CD4-positive, alpha-beta memory T cell (primary cell): ENCODE data around the gene SMURF1. TPM values are rescaled to one million over a fixed set of nuclear protein-coding genes. Genes with fewer than 3 reads are reported as not detected.

ENCODE experiments used
- CTCF ChIA-PET: fragments of 350-600 bp; sonication (Branson Sonifier 250); formaldehyde crosslinking; loops from one replicate; lab custom pipeline; 2021; ENCODE audit warnings: inconsistent platforms; ENCODE audit not compliant: partially characterized antibody; lab: Charles Lee
- POLR2A ChIA-PET: fragments of 350-600 bp; sonication (Branson Sonifier 250); formaldehyde crosslinking; loops from one replicate; lab custom pipeline; 2021; ENCODE audit not compliant: partially characterized antibody; lab: Charles Lee
- DNase-seq, 5 donors: peaks; one replicate each; pipeline versions ENCODE4 v3.0.0 to v3.0.0-alpha.2; 2020 to 2022; ENCODE audit warnings: mixed read lengths in 1 of 5
- H3K27ac ChIP-seq: one replicate; pipeline ENCODE4 v1.7.0; 2013; ENCODE audit warnings: low read depth, low read length
- H3K27me3 ChIP-seq: 2 replicates; pipeline ENCODE4 v1.7.0; 2013; ENCODE audit warnings: mild to moderate bottlenecking, low read length, moderate library complexity; ENCODE audit not compliant: insufficient read depth
- H3K36me3 ChIP-seq: 2 replicates; pipeline ENCODE4 v1.7.0; 2013; ENCODE audit warnings: mild to moderate bottlenecking, low read length, moderate library complexity; ENCODE audit not compliant: insufficient read depth
- H3K4me1 ChIP-seq: 2 replicates; pipeline ENCODE4 v1.7.0; 2013; ENCODE audit warnings: mild to moderate bottlenecking, low read length, moderate library complexity; ENCODE audit not compliant: insufficient read depth
- H3K4me3 ChIP-seq, 2 donors: one replicate each; pipeline ENCODE4 v1.7.0; 2013; ENCODE audit warnings: low read length in 2 of 2, mild to moderate bottlenecking in 1 of 2
- H3K9me3 ChIP-seq, 2 donors: one replicate each; pipeline ENCODE4 v1.7.0; 2013; ENCODE audit warnings: low read length in 2 of 2, control low read depth in 1 of 2; ENCODE audit not compliant: control insufficient read depth in 1 of 2
- H3K27ac Mint-ChIP-seq, 7 donors: one replicate each; pipeline ENCODE4 v1.8.0; 2020 to 2021; ENCODE audit warnings: mixed read lengths in 7 of 7, mild to moderate bottlenecking in 6 of 7, inconsistent platforms in 3 of 7, moderate library complexity in 3 of 7
- H3K27me3 Mint-ChIP-seq, 2 donors: one replicate each; pipeline ENCODE4 v1.8.0; 2020 to 2021; ENCODE audit warnings: mixed read lengths in 2 of 2
- H3K36me3 Mint-ChIP-seq, 2 donors: one replicate each; pipeline ENCODE4 v1.8.0; 2020 to 2021; ENCODE audit warnings: mixed read lengths in 2 of 2, inconsistent platforms in 1 of 2, mild to moderate bottlenecking in 1 of 2
- H3K4me1 Mint-ChIP-seq, 4 donors: one replicate each; pipeline ENCODE4 v1.8.0; 2020 to 2021; ENCODE audit warnings: mixed read lengths in 4 of 4, mild to moderate bottlenecking in 1 of 4
- H3K4me3 Mint-ChIP-seq, 8 donors: one replicate each; pipeline ENCODE4 v1.8.0; 2020 to 2021; ENCODE audit warnings: mixed read lengths in 8 of 8, mild to moderate bottlenecking in 7 of 8, moderate library complexity in 6 of 8, inconsistent platforms in 3 of 8
- H3K9me3 Mint-ChIP-seq, 8 donors: one replicate each; pipeline ENCODE4 v1.8.0; 2020 to 2021; ENCODE audit warnings: mixed read lengths in 8 of 8, mild to moderate bottlenecking in 5 of 8, inconsistent platforms in 3 of 8, moderate library complexity in 1 of 8
- intact Hi-C: fragments of 100-400 bp; cut with micrococcal nuclease; formaldehyde crosslinking; loops from one replicate; pipeline ENCODE4 v1.15.1; 2023
- polyA plus RNA-seq, 2 donors: library from polyadenylated mRNA; unstranded; fragments of 300-500 nt; fragmentation: Illumina TruSeq; gene quantifications; one replicate each; pipeline ENCODE4 v1.2.3, GENCODE V29; 2021
- total RNA-seq, 2 experiments: library from RNA; stranded (reverse); gene quantifications; one replicate each; pipeline ENCODE4 v1.2.3, GENCODE V29; 2021

Gene SMURF1
- total and polyA plus RNA-seq, 4 experiments from 2014 or later: 0.88 to 23.2 (median 12.9) TPM

- Mint-ChIP-seq H3K27ac (no peak overlapping the region), H3K4me1 (peaks cover 30 to 50% (median 42%) of the 10 kb centered on the region in 4 donors), H3K36me3 (peaks cover 32 to 42% of the 10 kb centered on the region in 2 donors), H3K27me3 (no peaks in the 10 kb centered on the region), H3K4me3 (no peak overlapping the region), H3K9me3 (peaks cover 3 to 31% (median 18%) of the 10 kb centered on the region in 8 donors)
- CTCF ChIA-PET: interaction anchor here (1.0 kb wide), 1 partner anchor 13 kb away, joined by 3 read pairs; no protein-coding TSS in a partner anchor
- Histone ChIP-seq H3K4me1 (peaks cover 8% of the 10 kb centered on the region), H3K27me3 (no peaks in the 10 kb centered on the region), H3K4me3 (no peak overlapping the region), H3K27ac (no peak overlapping the region), H3K36me3 (no peaks in the 10 kb centered on the region), H3K9me3 (no peaks in the 10 kb centered on the region)
- DNase-seq: no peak
- intact Hi-C loops: no loop called here
- POLR2A ChIA-PET: no interaction called here
Measured at GRCh38 chr7:99098286-99098823, 45.6 kb downstream of the SMURF1 start.

GRCh38 chr7:99097730-99098129 is 46.2 kb downstream of the SMURF1 start:
- Mint-ChIP-seq H3K4me1 (peaks cover 28 to 44% (median 37%) of the 10 kb centered on the region in 4 donors), H3K9me3 (peaks cover 3 to 31% (median 18%) of the 10 kb centered on the region in 8 donors), H3K27ac (no peak overlapping the region), H3K36me3 (peaks cover 31 to 42% of the 10 kb centered on the region in 2 donors), H3K27me3 (no peaks in the 10 kb centered on the region), H3K4me3 (no peak overlapping the region)
- no peak for DNase-seq
- H3K27ac ChIP-seq: no peak overlapping the region
- H3K4me1 ChIP-seq: peaks cover 8% of the 10 kb centered on the region
- ChIA-PET POLR2A (no interaction called here), CTCF (no interaction called here)
- no peak overlapping the region for H3K4me3 ChIP-seq
- no peaks in the 10 kb centered on the region for H3K27me3 ChIP-seq
- intact Hi-C loops: no loop called here
- no peaks in the 10 kb centered on the region for H3K36me3 ChIP-seq
- H3K9me3 ChIP-seq: no peaks in the 10 kb centered on the region

- Mint-ChIP-seq H3K27me3 (no peaks in the 10 kb centered on the region), H3K36me3 (peaks cover 31 to 42% of the 10 kb centered on the region in 2 donors), H3K4me1 (peaks cover 32 to 54% (median 45%) of the 10 kb centered on the region in 4 donors), H3K9me3 (peaks cover 3 to 31% (median 18%) of the 10 kb centered on the region in 8 donors), H3K27ac (peak overlapping the region in 1 of 7 donors; percentile 15), H3K4me3 (peak overlapping the region in 1 of 8 donors; percentile 40)
- ChIA-PET POLR2A (no interaction called here), CTCF (no interaction called here)
- Histone ChIP-seq H3K4me1 (peaks cover 8% of the 10 kb centered on the region), H3K27ac (no peak overlapping the region), H3K9me3 (no peaks in the 10 kb centered on the region), H3K27me3 (no peaks in the 10 kb centered on the region), H3K4me3 (no peak overlapping the region), H3K36me3 (no peaks in the 10 kb centered on the region)
- intact Hi-C loops: no loop called here
- DNase-seq: no peak
Measured at GRCh38 chr7:99096124-99096887, 47.6 kb downstream of the SMURF1 start.

GRCh38 chr7:99095698-99096097 is 48.2 kb downstream of the SMURF1 start:
- Histone ChIP-seq H3K4me1 (peaks cover 8% of the 10 kb centered on the region), H3K4me3 (no peak overlapping the region), H3K27ac (no peak overlapping the region), H3K9me3 (no peaks in the 10 kb centered on the region), H3K36me3 (no peaks in the 10 kb centered on the region), H3K27me3 (no peaks in the 10 kb centered on the region)
- DNase-seq: no peak
- CTCF ChIA-PET: no interaction called here
- Mint-ChIP-seq H3K9me3 (peaks cover 3 to 31% (median 17%) of the 10 kb centered on the region in 8 donors), H3K4me1 (peaks cover 32 to 57% (median 48%) of the 10 kb centered on the region in 4 donors), H3K36me3 (peaks cover 29 to 38% of the 10 kb centered on the region in 2 donors), H3K4me3 (no peak overlapping the region), H3K27ac (no peak overlapping the region), H3K27me3 (no peaks in the 10 kb centered on the region)
- intact Hi-C loops: no loop called here
- POLR2A ChIA-PET: no interaction called here

- no peaks in the 10 kb centered on the region for H3K36me3 ChIP-seq
- POLR2A ChIA-PET: no interaction called here
Measured at GRCh38 chr7:99094401-99094800, 49.5 kb downstream of the SMURF1 start.

GRCh38 chr7:99092064-99092720 is 51.7 kb downstream of the SMURF1 start:
- Mint-ChIP-seq H3K27me3 (no peaks in the 10 kb centered on the region), H3K4me3 (no peak overlapping the region)

More at GRCh38 chr7:99094401-99094800, 49.5 kb downstream of the SMURF1 start:
- peaks cover 24 to 30% of the 10 kb centered on the region in 2 donors for H3K36me3 Mint-ChIP-seq
- intact Hi-C loops: no loop called here
- H3K4me1 ChIP-seq: peaks cover 8% of the 10 kb centered on the region
- H3K4me3 ChIP-seq: no peak overlapping the region
- CTCF ChIA-PET: no interaction called here
- H3K4me3 Mint-ChIP-seq: no peak overlapping the region
- no peak overlapping the region for H3K27ac ChIP-seq
- no peaks in the 10 kb centered on the region for H3K9me3 ChIP-seq
- H3K27me3 Mint-ChIP-seq: no peaks in the 10 kb centered on the region
- no peaks in the 10 kb centered on the region for H3K27me3 ChIP-seq
- DNase-seq: no peak
- no peak overlapping the region for H3K27ac Mint-ChIP-seq
- peaks cover 34 to 63% (median 51%) of the 10 kb centered on the region in 4 donors for H3K4me1 Mint-ChIP-seq
- H3K9me3 Mint-ChIP-seq: peaks cover 0 to 27% (median 16%) of the 10 kb centered on the region in 8 donors

More at GRCh38 chr7:99092064-99092720, 51.7 kb downstream of the SMURF1 start:
- Histone ChIP-seq H3K4me3 (no peak overlapping the region), H3K27ac (no peak overlapping the region), H3K9me3 (no peaks in the 10 kb centered on the region), H3K4me1 (peaks cover 8% of the 10 kb centered on the region), H3K36me3 (no peaks in the 10 kb centered on the region), H3K27me3 (no peaks in the 10 kb centered on the region)
- intact Hi-C loops: no loop called here
- no peak for DNase-seq
- Mint-ChIP-seq H3K27ac (peak overlapping the region in 1 of 7 donors; percentile 20), H3K9me3 (peaks cover 0 to 6% (median 3%) of the 10 kb centered on the region in 8 donors), H3K4me1 (peaks cover 26 to 51% (median 38%) of the 10 kb centered on the region in 4 donors), H3K36me3 (peaks cover 13 to 20% of the 10 kb centered on the region in 2 donors)
- CTCF ChIA-PET: interaction anchor here (0.9 kb wide), 1 partner anchor 20 kb away, joined by 3 read pairs; no protein-coding TSS in a partner anchor
- POLR2A ChIA-PET: no interaction called here
